ENCODE results near the gene EIF2AK3. TPM values are rescaled to one million over a fixed set of nuclear protein-coding genes. Genes with fewer than 3 reads are reported as not detected.

Gene EIF2AK3
- 10 to 100 TPM; 15.5 to 43.7 (median 23.0) TPM for total RNA-seq

DNA sequence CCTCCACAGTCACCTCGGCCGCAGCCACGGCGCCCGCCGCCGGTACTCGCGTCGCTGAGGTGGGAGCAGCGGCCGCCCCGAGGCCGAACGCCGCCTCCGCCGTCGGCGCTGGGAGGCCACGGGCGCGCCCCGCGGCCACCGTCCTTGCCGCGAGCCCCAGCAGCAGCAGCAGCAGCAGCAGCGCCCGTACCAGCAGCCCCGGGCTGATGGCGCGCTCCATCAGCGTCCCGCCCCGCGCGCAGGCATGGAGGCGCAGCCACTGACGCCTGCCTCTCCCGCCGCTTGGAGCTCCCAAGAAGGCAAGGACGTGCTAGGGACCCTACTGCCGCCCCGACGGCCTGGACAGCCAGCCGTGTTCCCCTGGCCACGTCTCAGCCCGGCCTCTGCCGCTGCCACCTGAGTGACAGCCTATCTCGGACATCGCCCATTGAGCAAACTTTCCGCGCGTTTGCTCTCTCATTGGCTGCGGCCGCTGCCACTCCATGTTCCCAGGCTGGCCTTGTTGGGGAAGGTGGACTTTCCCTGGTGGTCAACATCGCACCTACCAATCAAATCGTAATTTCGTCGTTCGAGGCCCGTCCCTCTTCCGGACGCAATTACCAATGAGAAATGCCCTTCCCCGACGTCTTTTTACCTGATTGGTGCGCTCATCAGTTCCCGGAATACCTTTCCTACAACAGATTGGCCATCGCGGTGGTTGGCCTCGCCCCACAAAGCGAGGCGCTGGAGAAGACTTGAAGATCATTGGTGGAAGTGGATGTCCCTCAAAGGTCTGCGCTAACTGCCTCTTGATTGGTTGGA lies at the start of gene EIF2AK3:
EIF2AK3 (minus strand) TSS at position 410 of the 801 bp plus-strand sequence; CDS start at position 220, 190 bp downstream.
- Histone ChIP-seq H3K36me3 (no peaks in the 10 kb centered on the region), H3K27ac (peak within 1 kb of the TSS; percentile 94 to 99 (median 99)), H3K27me3 (no peaks in the 10 kb centered on the region), H3K4me3 (peak within 1 kb of the TSS; percentile 56 to 99 (median 94)), H3K9me3 (no peaks in the 10 kb centered on the region), H3K4me1 (peaks cover 24 to 31% (median 30%) of the 10 kb centered on the region in 4 donors)
- 0 to 1% methylated on average over 25 to 28 of the region's 75 CpGs for WGBS, 2 donors
- TF ChIP-seq POLR2AphosphoS5 (IDR thresholded peaks at IDR 0.05): peak; percentile 96 to 99
- peak; percentile 67 to 99 (median 98) for TF ChIP-seq POLR2A (IDR thresholded peaks at IDR 0.05)
- TF ChIP-seq, protein P1, sequence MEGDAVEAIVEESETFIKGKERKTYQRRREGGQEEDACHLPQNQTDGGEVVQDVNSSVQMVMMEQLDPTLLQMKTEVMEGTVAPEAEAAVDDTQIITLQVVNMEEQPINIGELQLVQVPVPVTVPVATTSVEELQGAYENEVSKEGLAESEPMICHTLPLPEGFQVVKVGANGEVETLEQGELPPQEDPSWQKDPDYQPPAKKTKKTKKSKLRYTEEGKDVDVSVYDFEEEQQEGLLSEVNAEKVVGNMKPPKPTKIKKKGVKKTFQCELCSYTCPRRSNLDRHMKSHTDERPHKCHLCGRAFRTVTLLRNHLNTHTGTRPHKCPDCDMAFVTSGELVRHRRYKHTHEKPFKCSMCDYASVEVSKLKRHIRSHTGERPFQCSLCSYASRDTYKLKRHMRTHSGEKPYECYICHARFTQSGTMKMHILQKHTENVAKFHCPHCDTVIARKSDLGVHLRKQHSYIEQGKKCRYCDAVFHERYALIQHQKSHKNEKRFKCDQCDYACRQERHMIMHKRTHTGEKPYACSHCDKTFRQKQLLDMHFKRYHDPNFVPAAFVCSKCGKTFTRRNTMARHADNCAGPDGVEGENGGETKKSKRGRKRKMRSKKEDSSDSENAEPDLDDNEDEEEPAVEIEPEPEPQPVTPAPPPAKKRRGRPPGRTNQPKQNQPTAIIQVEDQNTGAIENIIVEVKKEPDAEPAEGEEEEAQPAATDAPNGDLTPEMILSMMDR (IDR thresholded peaks at IDR 0.05): peak in 4 of 6 experiments; percentile 58 to 75 (median 62)
- TF ChIP-seq EP300 (IDR thresholded peaks at IDR 0.05): peak in 1 of 4 donors; percentile 66
- DNase-seq: peak; percentile 98 to 99
- ATAC-seq (ENCODE audit: low FRiP score in 2 of 2): peak; percentile 95 to 98

DNA sequence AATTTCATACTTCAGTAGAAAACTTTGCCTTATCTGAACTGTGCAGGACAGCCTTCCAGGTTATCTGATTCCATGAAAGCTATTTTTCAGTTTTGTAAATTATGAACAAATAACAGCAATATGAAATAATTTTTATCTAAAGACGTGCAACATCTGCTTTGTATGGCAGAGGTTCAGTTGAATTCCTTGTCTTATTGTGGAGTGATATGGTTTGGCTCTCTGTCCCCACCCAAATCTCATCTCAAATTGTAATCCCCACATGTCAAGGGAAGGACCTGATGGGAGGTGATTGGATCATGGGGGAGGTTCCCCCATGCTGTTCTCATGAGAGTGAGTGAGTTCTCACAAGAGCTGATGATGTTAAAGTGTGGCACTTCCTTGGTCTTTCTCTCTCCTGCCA lies 46.1 kb upstream of the EIF2AK3 start:
- WGBS, 2 donors: 67 to 77% methylated on average over 1 of the region's 1 CpG
- TF ChIP-seq EP300 (IDR thresholded peaks at IDR 0.05): no peak
- TF ChIP-seq, protein P1 (IDR thresholded peaks at IDR 0.05): no peak
- no peak for ATAC-seq (ENCODE audit: low FRiP score in 2 of 2)

DNA sequence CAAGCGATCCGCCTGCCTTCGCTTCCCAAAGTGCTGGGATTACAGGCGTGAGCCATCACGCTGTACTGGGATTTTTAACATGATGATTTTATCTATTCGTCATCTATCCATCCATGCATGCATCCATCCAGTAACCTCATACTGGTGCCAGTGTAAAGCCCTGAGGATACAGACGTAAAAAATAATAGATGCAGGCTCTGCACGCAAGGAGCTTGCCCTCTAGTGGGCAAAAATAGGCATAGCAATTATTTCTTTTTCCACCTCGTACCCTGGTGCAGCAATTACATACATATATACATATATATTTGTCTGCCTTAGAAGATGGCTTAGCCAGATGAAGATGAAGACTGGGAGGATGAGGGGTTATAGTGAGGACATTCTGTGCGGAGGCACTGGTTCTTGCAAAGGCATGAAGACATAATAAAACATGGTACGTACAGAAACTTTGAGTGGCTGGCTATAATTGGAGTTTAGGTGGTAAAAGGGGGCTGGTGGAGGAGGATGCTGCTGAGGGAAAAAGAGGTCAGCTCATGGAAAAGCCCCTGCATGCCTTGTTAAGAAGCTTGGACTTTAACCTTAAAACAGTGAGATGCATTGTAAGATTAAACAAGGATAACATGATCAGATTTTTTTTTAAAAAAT lies 44.6 kb upstream of the EIF2AK3 start:
- TF ChIP-seq EP300 (IDR thresholded peaks at IDR 0.05) (no peak), POLR2AphosphoS5 (IDR thresholded peaks at IDR 0.05) (no peak), POLR2A (IDR thresholded peaks at IDR 0.05) (no peak)
- TF ChIP-seq, protein P1 (IDR thresholded peaks at IDR 0.05): peak; percentile 65 to 85 (median 78)
- H3K4me1 ChIP-seq: no peaks in the 10 kb centered on the region
- WGBS, 2 donors: 45 to 48% methylated on average over 11 of the region's 11 CpGs
- no peaks in the 10 kb centered on the region for H3K9me3 ChIP-seq
- no peaks in the 10 kb centered on the region for H3K36me3 ChIP-seq
- H3K4me3 ChIP-seq: no peak overlapping the region
- ATAC-seq (ENCODE audit: low FRiP score in 2 of 2) (peak; percentile 50 to 84), DNase-seq (no peak)
- no peaks in the 10 kb centered on the region for H3K27me3 ChIP-seq
- no peak overlapping the region for H3K27ac ChIP-seq

More for the DNA sequence above, 46.1 kb upstream of the EIF2AK3 start:
- no peaks in the 10 kb centered on the region for H3K9me3 ChIP-seq
- no peaks in the 10 kb centered on the region for H3K27me3 ChIP-seq
- no peaks in the 10 kb centered on the region for H3K4me1 ChIP-seq
- no peak for DNase-seq
- H3K27ac ChIP-seq: no peak overlapping the region
- H3K36me3 ChIP-seq: no peaks in the 10 kb centered on the region
- no peak overlapping the region for H3K4me3 ChIP-seq

DNA sequence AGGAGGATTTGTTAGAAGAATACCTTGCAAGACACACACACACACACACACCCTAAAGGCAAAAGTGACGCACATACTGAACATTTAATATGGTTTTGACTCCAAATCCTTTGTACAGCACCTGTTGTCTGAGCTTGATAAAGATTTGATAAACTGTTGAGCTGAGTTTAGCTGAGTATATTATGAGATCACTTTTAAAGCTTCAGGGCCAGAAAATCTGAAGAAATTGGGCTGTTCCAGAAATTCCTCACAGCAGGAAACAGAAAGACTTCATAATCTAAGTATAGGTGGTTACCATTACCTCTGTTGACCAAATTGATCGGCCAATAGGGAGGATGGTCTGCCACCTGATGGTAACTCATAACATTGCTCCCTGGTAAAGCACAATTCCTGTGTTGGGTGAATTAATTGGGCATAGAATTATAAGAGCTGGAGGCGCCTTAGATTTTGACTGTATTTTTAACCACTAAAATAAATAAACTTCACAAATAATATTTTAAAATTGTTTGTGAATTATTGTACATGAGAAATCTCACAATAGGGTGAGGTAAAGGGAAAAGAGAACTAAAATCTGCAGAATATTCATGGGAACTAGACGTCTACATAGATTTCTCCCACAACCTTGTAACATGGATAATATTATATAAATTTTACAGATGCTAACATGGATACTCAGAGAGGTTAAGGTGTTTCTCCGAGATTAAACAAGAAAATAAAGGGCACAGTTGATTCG lies 42.4 kb upstream of the EIF2AK3 start:
- TF ChIP-seq, protein P1 (IDR thresholded peaks at IDR 0.05): peak; percentile 19 to 67 (median 50)
- TF ChIP-seq POLR2A (IDR thresholded peaks at IDR 0.05) (no peak), POLR2AphosphoS5 (IDR thresholded peaks at IDR 0.05) (no peak), EP300 (IDR thresholded peaks at IDR 0.05) (no peak)
- no peak overlapping the region for H3K27ac ChIP-seq
- H3K4me1 ChIP-seq: no peaks in the 10 kb centered on the region
- H3K4me3 ChIP-seq: no peak overlapping the region
- no peaks in the 10 kb centered on the region for H3K36me3 ChIP-seq
- no peaks in the 10 kb centered on the region for H3K27me3 ChIP-seq
- no peaks in the 10 kb centered on the region for H3K9me3 ChIP-seq
- ATAC-seq (ENCODE audit: low FRiP score in 2 of 2): peak in 1 of 2 donors; percentile 68
- WGBS, 2 donors: 67 to 71% methylated on average over 6 of the region's 6 CpGs
- DNase-seq: no peak

Data from upper lobe of left lung (tissue), 6 donors.